LoVo (cell line): ENCODE data around the gene ADAMTSL2.

Source experiments
- DNase-seq: peaks from one replicate; pipeline ENCODE4 v3.0.0-alpha.2; 2016; ENCODE audit warnings: low spot score

ADAMTSL2 gene

DNA sequence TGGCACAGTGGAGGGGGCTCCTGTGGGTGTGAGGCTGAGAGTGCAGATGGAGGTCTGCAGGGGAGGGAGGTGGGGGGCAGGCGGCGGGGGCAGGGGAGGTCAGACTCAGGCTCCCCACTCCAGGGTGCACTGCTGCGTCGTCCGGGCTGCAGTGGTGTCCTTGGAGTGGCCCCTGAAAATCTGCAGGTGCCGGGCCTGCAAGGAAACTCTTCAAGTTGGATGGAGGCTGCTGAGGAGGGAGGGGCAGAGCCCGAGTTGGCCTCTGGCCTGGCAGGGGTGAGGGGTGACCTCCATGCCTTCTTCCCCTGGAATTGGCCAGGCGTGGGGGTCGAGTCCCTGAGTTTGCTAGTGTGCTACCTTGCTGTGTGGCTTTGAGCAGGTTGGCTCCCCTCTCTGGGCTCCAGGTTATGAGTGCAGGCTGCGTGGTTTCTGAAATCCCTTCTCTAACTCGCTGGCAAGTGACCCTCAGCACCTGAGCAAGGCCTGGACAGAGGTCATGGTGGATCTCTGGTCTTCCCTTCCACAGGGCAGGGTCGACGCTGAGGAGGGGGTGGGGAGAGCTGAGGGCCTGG lies 888 bp downstream of the ADAMTSL2 start:
- DNase-seq, result no peak

DNA sequence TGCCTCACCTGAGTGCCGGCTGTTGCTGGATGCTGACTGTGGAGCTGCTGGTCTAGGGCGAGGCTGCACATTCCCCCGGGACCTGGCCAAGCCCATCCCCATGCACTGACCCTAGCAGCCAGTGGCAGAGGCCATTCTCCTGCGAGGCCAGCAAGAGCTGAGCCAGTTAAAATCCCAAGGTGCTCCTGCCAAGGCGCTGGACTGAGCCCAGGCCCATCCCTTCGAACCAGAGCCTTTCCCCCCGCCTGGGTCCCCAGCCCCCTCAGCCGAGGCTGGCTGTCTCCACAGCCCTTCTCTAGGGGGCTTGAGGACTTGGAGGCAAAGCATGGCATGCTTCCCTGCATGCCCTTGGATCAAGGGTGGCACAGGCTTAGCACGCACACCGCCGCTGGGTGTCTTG lies 1.6 kb downstream of the ADAMTSL2 start:
- DNase-seq, result no peak

DNA sequence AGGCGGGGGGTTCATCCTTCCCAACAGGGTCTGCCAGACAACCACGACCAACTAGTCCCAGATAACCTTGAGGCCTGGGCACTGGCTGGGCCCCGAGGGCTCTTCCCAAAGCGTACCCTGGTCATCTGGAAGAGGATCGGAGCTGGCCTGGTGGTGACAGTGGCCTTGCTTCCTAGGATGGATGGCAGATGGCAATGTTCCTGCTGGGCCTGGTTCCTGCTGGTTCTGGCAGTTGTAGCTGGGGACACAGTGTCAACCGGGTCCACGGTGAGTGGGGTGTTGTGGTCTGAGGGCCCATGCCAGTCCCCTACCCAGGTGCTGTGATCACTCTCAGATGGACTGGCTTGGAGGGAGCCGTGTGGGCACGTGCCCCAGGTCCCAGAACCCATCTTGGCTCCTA lies 2.0 kb downstream of the ADAMTSL2 start:
- DNase-seq, result no peak

DNA sequence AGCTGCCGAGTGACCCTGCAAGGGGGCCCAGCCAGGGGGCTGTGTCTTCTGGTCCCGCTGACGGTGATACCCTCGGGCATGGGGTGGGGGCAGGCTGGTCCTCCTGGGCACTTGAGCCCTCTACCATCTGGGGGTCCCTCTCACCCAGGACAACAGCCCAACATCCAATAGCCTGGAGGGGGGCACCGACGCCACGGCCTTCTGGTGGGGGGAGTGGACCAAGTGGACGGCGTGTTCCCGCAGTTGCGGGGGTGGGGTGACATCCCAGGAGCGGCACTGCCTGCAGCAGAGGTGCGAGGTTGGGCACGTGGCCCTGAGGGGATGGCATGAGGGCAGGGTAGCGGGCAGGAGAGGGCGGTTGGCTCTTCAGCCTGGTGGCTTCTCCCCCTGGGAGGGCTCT lies 2.8 kb downstream of the ADAMTSL2 start:
- DNase-seq, result no peak

DNA sequence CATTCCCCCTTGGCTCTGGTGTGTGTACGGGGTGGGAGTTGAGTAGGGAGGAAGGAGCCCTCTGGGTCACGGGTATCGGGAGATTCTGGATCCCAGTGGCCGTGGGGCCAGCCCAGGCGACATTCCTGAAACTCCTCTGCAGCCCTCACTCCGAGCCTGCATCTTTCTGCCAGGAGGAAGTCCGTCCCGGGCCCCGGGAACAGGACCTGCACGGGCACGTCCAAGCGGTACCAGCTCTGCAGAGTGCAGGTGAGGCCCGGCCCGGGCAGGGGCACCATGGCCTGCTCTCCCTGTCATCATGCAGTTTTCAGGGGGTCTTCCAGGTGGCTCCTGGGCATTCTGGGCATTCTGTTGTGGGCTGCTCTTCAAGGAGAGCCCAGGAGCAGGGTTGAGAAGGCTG lies 3.7 kb downstream of the ADAMTSL2 start:
- no peak for DNase-seq

DNA sequence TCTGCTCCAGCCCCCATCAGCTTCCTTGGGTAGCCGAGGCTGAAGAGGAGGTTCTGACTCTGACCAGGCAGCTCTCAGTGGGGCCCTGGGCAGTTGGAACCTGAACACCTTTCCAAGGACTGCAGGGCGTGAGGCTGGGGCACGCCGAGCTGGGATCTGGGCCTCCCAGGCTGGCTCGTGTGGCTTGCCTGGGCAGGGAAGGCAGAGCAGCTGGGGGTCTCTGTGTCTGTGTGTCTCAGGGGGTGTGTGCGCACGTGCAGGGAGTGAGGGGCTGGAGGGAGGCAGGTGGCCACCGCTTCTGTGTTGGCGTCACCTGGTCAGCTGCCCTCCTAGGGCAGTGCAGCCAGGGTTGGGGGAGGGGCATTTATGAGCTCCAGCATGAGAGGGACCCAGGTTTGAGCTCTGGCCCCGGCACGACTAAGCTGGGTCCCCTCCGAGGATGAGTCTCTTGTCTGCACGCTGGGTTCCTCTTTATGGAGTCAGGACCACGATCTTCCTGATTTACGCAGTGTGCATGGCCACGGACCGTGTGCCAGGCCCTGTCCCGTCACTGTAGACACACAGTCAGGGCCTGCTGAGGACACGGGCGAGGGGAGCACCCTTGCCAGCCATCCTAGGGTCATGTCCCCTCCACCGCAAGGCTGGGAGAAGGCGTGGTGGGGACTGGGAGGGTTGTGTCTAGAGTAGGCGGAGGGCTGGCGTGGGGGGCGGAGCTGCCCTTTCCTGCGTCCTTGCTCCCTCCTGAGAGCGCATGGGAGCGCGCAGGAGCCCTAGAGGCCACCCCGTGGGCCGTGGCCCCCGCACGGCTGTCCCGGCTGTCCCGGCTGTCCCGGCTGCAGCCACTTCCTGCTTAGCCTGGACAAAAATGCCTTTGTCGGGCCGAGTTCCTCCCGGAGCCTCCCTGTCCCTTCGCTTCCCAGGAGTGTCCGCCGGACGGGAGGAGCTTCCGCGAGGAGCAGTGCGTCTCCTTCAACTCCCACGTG lies 4.6 kb downstream of the ADAMTSL2 start:
- no peak for DNase-seq

DNA sequence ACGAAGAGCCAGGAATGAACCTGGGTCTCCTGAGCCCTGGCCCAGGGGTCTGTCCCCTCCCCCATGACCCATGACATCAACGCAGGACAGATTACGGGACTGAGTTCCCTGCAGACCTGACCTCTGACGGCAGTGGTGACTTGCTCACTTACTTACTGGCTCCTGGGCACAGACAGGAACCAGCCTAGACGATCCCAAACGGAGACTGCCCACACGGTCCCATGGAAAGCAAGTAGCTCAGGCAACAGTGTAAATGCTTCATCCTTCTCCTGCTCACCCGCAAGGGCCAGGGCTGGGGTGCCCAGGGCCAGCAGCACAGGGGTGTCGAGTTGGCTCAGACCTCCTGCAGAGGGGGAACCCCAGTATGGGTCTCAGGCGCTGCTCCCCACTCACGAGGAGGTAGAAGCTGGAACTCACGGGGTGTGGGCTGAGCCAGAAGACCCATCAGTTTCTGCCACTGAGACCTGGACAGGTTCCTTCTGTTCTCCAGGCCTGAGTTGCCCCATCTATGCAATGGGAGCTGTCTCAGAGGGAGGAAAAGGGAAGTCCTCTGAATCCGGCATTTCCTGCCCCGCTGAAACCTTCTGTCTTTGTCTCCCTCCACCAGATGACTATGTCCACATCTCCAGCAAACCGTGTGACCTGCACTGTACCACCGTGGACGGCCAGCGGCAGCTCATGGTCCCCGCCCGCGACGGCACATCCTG lies 5.6 kb downstream of the ADAMTSL2 start:
- DNase-seq, result no peak

DNA sequence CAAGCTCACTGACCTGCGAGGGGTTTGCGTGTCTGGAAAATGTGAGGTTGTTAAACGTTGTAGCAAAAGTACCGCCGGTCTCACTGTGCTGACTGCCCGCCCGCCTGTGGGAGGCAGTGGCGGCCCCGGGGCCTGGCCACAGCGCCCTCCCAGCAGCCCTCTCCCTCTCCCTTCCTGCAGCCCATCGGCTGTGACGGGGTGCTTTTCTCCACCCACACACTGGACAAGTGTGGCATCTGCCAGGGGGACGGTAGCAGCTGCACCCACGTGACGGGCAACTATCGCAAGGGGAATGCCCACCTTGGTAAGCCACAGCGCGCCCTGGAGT lies 6.2 kb downstream of the ADAMTSL2 start:
- DNase-seq, result no peak

DNA sequence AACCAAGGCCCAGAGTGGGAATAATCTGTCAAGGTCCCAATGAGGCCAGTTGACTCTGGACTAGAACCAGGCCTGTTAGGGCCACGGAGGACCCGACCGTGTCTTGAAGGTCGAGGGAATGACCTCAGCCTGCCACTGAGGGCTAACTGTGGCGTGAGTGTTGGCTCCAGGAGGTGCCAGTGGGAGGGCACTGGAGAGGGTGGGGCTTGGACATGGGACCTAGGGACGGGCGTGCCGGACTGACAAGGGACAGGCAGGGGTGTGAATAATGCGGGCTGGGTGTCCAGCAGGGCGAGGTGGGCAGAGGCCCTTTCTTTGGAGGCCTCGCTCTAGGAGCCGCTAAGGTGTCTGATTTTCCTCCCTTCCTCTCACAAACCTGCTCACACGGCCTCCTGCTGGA lies 7.5 kb downstream of the ADAMTSL2 start:
- no peak for DNase-seq

DNA sequence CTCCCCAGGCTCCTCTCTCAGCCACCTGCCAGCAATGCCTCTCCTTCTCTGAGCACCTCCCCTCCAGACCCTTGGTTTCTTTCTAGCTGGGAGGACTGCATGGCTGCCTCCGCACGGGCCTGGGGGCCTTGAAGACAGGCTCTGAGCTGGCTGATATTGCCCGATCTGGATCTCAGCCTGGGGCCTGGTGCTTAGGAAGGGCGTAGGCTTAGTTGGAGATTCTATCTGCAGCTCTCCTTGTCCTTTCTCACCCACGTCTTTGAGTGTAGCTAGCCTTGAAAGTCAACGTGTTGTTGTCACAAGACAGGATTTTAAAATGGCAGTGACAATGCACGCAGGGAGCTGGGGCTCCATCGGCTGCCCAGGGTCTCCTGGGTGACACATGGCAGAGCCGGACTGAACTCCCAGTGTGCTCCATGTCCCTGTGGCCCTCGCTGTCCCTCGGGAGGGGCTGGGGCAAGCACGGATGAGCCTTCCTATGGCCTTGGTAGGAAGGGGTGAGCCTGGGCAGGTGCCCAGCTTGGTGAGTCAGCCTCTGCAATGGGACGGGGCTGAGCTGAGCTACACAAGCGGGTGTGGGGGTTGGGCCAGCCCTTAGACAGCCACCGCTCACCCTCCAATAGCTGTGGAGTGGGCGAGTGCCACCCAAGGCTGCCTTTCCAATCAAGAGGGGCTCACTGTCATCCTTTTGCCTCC lies 9.4 kb downstream of the ADAMTSL2 start:
- DNase-seq, result no peak

DNA sequence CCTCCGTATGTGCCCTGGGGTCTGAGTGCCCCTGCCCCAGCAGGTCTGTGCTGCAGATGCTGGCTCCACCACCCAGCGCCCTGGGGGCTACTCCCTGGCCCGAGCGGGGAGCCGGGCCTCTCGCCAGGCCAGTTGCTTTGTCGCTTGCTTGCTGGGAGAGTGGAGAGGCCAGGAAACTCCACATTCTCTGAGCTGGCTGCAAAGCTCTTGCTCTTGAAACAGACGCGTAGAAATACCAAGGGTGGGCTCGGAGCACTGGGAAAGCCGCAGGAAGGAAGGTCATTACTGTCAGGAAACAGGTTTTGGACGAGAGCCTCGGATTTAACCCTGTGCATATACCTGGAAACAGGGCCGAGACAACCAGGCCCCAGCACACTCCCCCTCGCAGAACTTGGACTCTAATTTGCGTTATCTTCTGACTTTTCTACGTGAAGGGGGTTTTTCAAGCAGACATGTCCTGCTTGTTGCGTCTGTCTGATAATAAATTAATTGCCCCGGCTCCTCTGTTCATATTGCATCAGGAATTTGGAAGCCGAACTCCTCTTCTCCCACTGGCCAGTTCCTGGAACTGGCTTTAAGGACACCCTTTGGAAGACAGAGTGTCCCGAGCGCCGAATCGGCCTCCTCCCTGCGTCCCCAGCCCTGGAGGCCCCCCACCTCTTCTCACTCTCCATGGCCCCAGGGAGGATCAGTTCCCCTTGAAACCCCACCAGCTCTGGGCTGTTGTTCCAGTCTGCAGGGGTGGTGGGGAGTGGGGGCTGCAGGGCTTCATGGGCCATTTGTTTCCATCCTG lies 11.2 kb downstream of the ADAMTSL2 start:
- no peak for DNase-seq

DNA sequence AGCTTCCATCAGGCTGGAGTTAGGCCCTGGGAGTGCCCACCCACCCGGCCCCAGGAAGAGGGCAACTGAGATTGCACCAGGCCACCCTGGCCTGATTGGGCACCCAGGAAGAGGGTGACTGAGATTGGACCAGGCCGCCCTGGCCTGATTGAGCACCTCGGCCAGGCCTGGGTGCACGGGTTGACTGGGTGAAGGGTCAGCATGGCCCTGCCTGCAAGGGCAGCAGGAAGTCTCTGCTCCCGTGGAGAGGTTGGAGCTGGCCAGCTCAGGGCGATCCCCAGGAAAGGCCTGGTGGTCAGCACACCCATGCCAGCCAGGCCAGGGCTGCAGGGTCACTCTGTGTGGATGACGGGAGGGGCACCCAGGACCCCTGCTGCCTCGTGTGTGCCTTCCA lies 11.8 kb downstream of the ADAMTSL2 start:
- no peak for DNase-seq

DNA sequence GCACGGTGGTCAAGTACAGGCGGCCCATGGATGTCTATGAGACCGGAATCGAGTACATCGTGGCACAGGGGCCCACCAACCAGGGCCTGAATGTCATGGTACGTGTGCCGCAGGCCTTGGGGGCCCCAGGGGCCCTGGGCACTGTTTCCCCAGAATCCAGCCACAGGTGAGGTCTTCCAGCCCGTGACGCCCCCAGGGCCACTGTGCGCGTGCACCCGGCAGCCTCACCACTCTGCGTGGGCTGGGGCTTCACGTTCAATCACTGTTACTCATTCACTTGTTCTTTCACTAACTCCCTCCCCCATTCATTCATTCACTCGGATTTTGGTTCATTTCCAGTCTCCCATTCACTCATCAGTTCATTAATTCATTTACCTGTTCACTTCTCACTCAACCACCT lies 12.6 kb downstream of the ADAMTSL2 start:
- DNase-seq, result no peak

DNA sequence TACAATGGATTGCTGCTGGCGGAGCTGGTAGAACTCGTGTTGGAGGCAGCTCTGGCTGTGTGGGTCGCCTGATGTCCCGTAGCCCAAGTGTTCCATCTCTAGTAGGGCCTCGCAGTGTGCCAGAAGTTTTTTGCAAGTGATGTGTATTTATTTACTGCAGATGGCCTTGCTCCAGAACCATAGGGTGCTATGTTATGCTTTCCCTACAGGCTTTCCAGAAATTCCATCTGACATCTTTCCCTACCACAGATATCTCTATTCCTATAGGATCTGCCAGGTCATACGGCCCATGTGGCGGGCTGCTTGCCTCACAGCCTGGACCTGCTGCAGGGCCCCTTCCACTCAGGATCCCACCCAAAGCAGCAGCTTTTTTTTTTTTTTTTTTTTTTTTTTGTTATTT lies 16.9 kb downstream of the ADAMTSL2 start:
- no peak for DNase-seq

DNA sequence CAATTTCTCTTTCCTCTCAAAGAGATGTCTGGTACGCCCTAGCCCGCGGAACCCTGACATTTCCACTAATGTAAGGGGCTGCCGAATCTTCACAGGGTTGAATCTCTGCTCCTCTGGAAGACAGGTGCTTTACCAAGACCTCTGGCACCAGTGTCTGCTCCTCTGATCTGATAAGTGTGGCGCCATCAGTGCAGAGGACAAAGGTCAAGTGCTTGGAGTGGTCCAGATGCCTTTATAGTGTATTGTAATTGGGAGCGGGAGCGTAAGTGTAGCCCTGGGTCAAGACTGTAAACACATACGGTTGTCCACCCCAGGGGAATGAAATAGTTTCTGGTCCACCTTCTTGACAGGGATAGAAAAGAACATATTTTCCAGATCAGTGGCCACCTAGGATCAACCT lies 17.7 kb downstream of the ADAMTSL2 start:
- DNase-seq, result no peak

DNA sequence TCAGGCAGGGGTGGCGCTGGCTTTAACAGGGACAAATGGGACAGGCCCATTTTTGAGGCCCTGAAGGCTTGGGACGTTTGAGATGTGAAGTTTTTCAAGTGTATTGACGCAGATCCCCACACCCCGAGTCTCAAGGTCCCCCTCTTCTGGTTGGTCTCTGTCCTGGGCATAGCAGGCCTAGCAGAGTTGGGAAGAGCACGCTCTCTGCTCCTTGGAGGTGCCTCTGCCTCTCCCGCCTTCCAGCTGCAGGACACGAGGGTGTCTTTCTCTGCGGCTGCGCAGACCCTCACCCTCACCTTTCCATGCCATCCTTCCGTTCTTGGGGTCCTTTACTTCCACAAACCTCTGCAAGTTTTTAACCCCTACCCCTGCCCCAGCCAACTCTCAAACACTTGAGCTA lies 18.6 kb downstream of the ADAMTSL2 start:
- no peak for DNase-seq

DNA sequence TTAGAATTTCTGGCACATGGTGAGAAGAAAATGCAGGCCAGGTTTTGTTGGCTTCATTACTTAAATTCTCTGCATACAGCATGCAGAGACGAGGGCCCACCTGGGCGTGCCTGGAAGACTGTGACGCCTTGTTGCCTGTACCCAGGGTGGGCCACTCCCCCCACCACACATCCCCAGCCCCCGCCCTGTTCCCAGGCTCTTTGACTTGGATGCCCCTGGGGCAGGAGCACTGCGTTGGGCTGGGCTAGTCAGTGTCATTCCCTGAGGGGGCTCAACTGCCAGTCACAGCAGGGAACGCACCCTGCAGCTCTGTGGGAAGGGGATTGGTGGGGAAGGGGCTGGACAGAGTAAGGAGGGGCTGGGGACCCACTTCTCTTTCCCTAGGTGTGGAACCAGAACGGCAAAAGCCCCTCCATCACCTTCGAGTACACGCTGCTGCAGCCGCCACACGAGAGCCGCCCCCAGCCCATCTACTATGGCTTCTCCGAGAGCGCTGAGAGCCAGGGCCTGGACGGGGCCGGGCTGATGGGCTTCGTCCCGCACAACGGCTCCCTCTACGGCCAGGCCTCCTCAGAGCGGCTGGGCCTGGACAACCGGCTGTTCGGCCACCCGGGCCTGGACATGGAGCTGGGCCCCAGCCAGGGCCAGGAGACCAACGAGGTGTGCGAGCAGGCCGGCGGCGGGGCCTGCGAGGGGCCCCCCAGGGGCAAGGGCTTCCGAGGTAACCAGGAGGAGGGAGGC lies 19.6 kb downstream of the ADAMTSL2 start:
- no peak for DNase-seq

DNA sequence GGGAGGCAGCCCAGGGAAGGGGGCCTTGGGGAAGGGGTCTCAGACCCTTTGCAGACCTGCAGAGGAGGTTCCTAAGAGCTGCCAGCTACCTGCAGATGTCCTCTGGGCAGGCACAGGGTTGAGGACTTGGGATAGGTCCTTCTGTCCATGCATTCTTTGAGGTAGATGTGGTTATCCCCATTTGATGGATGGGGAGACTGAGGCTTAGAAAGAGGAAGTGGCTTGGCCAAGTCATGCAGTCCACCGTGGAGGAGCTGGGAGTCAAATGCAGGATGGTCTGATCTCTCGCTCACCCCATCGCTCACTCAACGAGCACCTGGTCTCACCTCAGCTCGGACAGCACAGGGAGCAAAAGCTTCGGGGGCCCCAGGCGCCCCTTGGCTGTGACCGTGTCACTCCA lies 20.2 kb downstream of the ADAMTSL2 start:
- no peak for DNase-seq

DNA sequence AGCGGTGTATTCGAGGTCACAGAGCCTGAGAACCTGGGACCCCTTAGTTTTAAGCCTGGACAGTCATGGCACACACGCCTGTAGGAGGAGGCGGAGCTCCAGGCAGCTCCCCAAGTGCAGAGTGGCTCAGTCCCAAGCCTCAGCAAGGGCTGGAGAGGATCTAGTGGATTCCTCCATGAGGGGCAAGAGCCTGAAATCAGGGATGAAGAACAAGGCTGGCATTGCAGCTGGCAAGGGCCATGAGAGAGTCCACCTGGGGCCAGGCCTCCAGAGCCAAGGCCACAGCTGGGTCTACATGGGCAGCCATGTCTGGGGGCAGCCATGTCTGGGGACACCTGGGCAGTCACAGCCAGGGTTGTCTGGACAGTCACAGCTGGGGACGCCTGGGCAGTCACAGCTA lies 21.9 kb downstream of the ADAMTSL2 start:
- no peak for DNase-seq

DNA sequence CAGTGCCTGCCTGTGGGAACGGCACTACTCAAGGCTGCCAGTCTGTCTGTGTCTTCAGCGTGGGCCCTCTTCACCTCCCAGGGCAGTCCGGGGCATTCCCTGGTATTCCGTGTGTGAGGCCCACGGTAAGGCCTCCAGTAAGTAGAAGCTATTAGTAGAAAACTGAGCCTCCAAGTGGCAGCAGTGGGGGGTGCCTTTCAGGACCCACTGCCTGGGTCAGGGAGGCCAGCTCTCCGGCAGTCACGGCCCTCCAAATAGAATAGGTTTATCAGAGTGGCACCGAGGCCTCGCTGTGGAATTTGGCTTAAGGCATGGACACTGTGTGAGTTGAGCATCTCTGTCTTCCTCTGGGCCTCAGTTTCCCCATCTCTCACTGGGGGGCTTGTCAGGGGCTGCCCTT lies 23.1 kb downstream of the ADAMTSL2 start:
- DNase-seq, result no peak
